ENCODE results near the gene TBRG4. TPM values are rescaled to one million over a fixed set of nuclear protein-coding genes. Genes with fewer than 3 reads are reported as not detected.

Gene TBRG4
- total and polyA plus RNA-seq, 2 experiments from 2014 or later, result 44.5 to 54.6 TPM

DNA sequence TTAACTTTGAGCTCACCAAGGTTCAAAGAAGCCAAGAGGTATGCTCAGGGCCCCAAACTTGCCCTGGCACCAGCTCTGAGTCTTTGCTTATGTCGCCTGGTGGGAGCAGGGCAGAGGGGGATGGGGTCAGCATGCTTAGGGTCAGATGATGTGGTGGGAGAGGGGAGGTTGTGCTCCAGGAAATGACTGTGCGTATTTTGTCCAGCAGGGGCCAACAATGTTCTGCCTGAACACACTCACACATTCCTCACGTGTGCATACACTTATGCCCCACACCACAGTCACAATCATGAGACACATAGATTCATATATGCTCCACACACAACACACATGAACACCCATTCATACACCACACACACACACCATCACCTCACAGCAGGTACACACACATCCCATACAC is 41.7 kb upstream of the TBRG4 start:
- Histone ChIP-seq H3K9me2 (replicated peaks; ENCODE audit: insufficient read depth) (no peaks in the 10 kb centered on the region), H3K4me1 (ENCODE audit: insufficient read depth) (no peaks in the 10 kb centered on the region), H3K4me3 (no peak overlapping the region), H3K79me2 (no peaks in the 10 kb centered on the region), H3K36me3 (replicated peaks; ENCODE audit: insufficient read depth, low read depth) (no peaks in the 10 kb centered on the region), H2AFZ (no peak overlapping the region), H4K20me1 (ENCODE audit: insufficient read depth, poor library complexity, severe bottlenecking) (no peaks in the 10 kb centered on the region), H3K27ac (no peak overlapping the region), H3K4me2 (no peak overlapping the region), H3K27me3 (peaks cover 20% of the 10 kb centered on the region), H3K9me3 (ENCODE audit: low read depth) (no peaks in the 10 kb centered on the region)
- WGBS (ENCODE audit: low lambda C conversion rate, missing lambda C conversion rate), result 66% methylated on average over 3 of the region's 3 CpGs
- DNase-seq (ENCODE audit: low spot score), result no peak
- TF ChIP-seq, protein P1, sequence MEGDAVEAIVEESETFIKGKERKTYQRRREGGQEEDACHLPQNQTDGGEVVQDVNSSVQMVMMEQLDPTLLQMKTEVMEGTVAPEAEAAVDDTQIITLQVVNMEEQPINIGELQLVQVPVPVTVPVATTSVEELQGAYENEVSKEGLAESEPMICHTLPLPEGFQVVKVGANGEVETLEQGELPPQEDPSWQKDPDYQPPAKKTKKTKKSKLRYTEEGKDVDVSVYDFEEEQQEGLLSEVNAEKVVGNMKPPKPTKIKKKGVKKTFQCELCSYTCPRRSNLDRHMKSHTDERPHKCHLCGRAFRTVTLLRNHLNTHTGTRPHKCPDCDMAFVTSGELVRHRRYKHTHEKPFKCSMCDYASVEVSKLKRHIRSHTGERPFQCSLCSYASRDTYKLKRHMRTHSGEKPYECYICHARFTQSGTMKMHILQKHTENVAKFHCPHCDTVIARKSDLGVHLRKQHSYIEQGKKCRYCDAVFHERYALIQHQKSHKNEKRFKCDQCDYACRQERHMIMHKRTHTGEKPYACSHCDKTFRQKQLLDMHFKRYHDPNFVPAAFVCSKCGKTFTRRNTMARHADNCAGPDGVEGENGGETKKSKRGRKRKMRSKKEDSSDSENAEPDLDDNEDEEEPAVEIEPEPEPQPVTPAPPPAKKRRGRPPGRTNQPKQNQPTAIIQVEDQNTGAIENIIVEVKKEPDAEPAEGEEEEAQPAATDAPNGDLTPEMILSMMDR (IDR thresholded peaks at IDR 0.05; ENCODE audit: poor library complexity), result no peak
- TF ChIP-seq EZH2phosphoT487 (IDR thresholded peaks at IDR 0.05; ENCODE audit: low read depth, severe bottlenecking, unreplicated experiment), result no peak
- TF ChIP-seq EZH2 (IDR thresholded peaks at IDR 0.05; ENCODE audit: borderline replicate concordance), result no peak

DNA sequence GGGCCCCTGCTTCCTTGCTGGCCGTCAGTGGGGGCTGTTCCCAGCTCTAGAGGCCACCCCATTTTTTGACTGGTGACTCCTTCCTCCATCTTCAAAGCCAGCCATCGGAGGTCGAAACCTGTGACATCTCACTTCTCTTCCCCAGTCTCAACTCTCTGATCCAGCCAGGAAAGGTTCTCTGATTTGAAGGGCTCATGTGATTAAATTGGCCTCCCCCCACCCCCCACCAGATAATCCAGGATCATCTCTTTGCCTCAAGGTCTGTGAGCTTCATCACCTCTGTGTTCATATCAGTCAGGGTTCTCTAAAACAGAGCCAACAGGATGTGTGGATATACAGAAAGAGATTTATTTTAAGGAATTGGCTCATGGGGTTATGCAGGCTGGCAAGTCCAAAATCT is 40.5 kb upstream of the TBRG4 start:
- H2AFZ ChIP-seq, result no peak overlapping the region
- H3K4me2 ChIP-seq, result no peak overlapping the region
- H3K27ac ChIP-seq, result no peak overlapping the region
- TF ChIP-seq EZH2phosphoT487 (IDR thresholded peaks at IDR 0.05; ENCODE audit: low read depth, severe bottlenecking, unreplicated experiment) (no peak), EZH2 (IDR thresholded peaks at IDR 0.05; ENCODE audit: borderline replicate concordance) (no peak)
- TF ChIP-seq, protein P1 (IDR thresholded peaks at IDR 0.05; ENCODE audit: poor library complexity), result no peak
- no peaks in the 10 kb centered on the region for H3K4me1 ChIP-seq (ENCODE audit: insufficient read depth)
- no peaks in the 10 kb centered on the region for H3K9me2 ChIP-seq (replicated peaks; ENCODE audit: insufficient read depth)
- 74% methylated on average over 3 of the region's 3 CpGs for WGBS (ENCODE audit: low lambda C conversion rate, missing lambda C conversion rate)
- DNase-seq (ENCODE audit: low spot score), result no peak
- H3K4me3 ChIP-seq, result no peak overlapping the region
- no peaks in the 10 kb centered on the region for H3K9me3 ChIP-seq (ENCODE audit: low read depth)
- no peaks in the 10 kb centered on the region for H3K79me2 ChIP-seq
- H4K20me1 ChIP-seq (ENCODE audit: insufficient read depth, poor library complexity, severe bottlenecking), result no peaks in the 10 kb centered on the region
- H3K36me3 ChIP-seq (replicated peaks; ENCODE audit: insufficient read depth, low read depth), result no peaks in the 10 kb centered on the region
- H3K27me3 ChIP-seq, result peaks cover 9% of the 10 kb centered on the region

GRCh38 chr7:45151131-45151684 is 39.7 kb upstream of the TBRG4 start:
- no peaks in the 10 kb centered on the region for H3K79me2 ChIP-seq
- H3K27ac ChIP-seq, result no peak overlapping the region
- H3K4me2 ChIP-seq, result no peak overlapping the region
- H3K36me3 ChIP-seq (replicated peaks; ENCODE audit: insufficient read depth, low read depth), result no peaks in the 10 kb centered on the region
- no peaks in the 10 kb centered on the region for H3K4me1 ChIP-seq (ENCODE audit: insufficient read depth)
- no peak for DNase-seq (ENCODE audit: low spot score)
- H4K20me1 ChIP-seq (ENCODE audit: insufficient read depth, poor library complexity, severe bottlenecking), result no peaks in the 10 kb centered on the region
- peaks cover 1% of the 10 kb centered on the region for H3K27me3 ChIP-seq
- H3K9me2 ChIP-seq (replicated peaks; ENCODE audit: insufficient read depth), result no peaks in the 10 kb centered on the region
- no peak overlapping the region for H3K4me3 ChIP-seq
- no peaks in the 10 kb centered on the region for H3K9me3 ChIP-seq (ENCODE audit: low read depth)
- WGBS (ENCODE audit: low lambda C conversion rate, missing lambda C conversion rate), result 89% methylated on average over 9 of the region's 9 CpGs
- TF ChIP-seq EZH2phosphoT487 (IDR thresholded peaks at IDR 0.05; ENCODE audit: low read depth, severe bottlenecking, unreplicated experiment), result no peak
- TF ChIP-seq, protein P1 (IDR thresholded peaks at IDR 0.05; ENCODE audit: poor library complexity), result no peak
- no peak for TF ChIP-seq EZH2 (IDR thresholded peaks at IDR 0.05; ENCODE audit: borderline replicate concordance)
- H2AFZ ChIP-seq, result no peak overlapping the region

All from hepatocyte (in vitro differentiated cells).